Type B pancreatic cell (in vitro differentiated cells): ENCODE data around the gene OSBPL2. TPM values are rescaled to one million over a fixed set of nuclear protein-coding genes. Genes with fewer than 3 reads are reported as not detected.

Source experiments
- DNase-seq: peaks from one replicate; pipeline ENCODE4 v3.0.0; 2021; ENCODE audit warnings: mixed read lengths; ENCODE audit not compliant: unreplicated experiment; ENCODE audit errors: extremely low spot score
- H3K27ac Mint-ChIP-seq: 2 replicates; pipeline ENCODE4 v1.8.0; 2021; ENCODE audit warnings: mild to moderate bottlenecking, mixed read lengths
- H3K27me3 Mint-ChIP-seq: 2 replicates; pipeline ENCODE4 v1.8.0; 2021; ENCODE audit warnings: mixed read lengths
- H3K36me3 Mint-ChIP-seq: 2 replicates; pipeline ENCODE4 v1.8.0; 2021; ENCODE audit warnings: mixed read lengths
- H3K4me1 Mint-ChIP-seq: one replicate; pipeline ENCODE4 v1.8.0; 2021; ENCODE audit warnings: mixed read lengths; ENCODE audit not compliant: unreplicated experiment
- H3K4me3 Mint-ChIP-seq: 2 replicates; pipeline ENCODE4 v1.8.0; 2021; ENCODE audit warnings: mild to moderate bottlenecking, mixed read lengths
- H3K9me3 Mint-ChIP-seq: 2 replicates; pipeline ENCODE4 v1.8.0; 2021; ENCODE audit warnings: mixed read lengths
- CTCF ChIP-seq: fragments of 200-600 bp; sonication (generic); conservative IDR thresholded peaks from 2 replicates; pipeline ENCODE4 v1.5.0; 2021; ENCODE audit warnings: antibody characterized with exemption, mild to moderate bottlenecking
- total RNA-seq: library from RNA; stranded (reverse); gene quantifications from 2 replicates; pipeline ENCODE4 v1.2.1, GENCODE V29; 2021; ENCODE audit warnings: low replicate concordance

The OSBPL2 gene
- total RNA-seq, 1 donor from 2014 or later = 43.7 TPM

GRCh38 chr20:62240020-62240685, 1.8 kb downstream of the OSBPL2 start:
- peaks cover 18% of the 10 kb centered on the region for H3K4me1 Mint-ChIP-seq
- no peaks in the 10 kb centered on the region for H3K27me3 Mint-ChIP-seq
- no peaks in the 10 kb centered on the region for H3K36me3 Mint-ChIP-seq
- H3K4me3 Mint-ChIP-seq = peak overlapping the region; percentile 90
- no peaks in the 10 kb centered on the region for H3K9me3 Mint-ChIP-seq
- H3K27ac Mint-ChIP-seq = peak overlapping the region; percentile 89
- TF ChIP-seq CTCF = no peak
- no peak for DNase-seq

GRCh38 chr20:62241506-62241905, 3.2 kb downstream of the OSBPL2 start:
- Mint-ChIP-seq H3K4me1 (peaks cover 18% of the 10 kb centered on the region), H3K27me3 (no peaks in the 10 kb centered on the region), H3K36me3 (no peaks in the 10 kb centered on the region), H3K4me3 (peak overlapping the region; percentile 90), H3K27ac (peak overlapping the region; percentile 89), H3K9me3 (no peaks in the 10 kb centered on the region)
- DNase-seq = no peak
- TF ChIP-seq CTCF = no peak

GRCh38 chr20:62242176-62242575, 3.9 kb downstream of the OSBPL2 start:
- Mint-ChIP-seq H3K4me3 (peak overlapping the region; percentile 90), H3K4me1 (peaks cover 18% of the 10 kb centered on the region), H3K36me3 (no peaks in the 10 kb centered on the region), H3K9me3 (no peaks in the 10 kb centered on the region), H3K27ac (peak overlapping the region; percentile 89), H3K27me3 (no peaks in the 10 kb centered on the region)
- DNase-seq = no peak
- no peak for TF ChIP-seq CTCF

GRCh38 chr20:62243106-62243505, 4.8 kb downstream of the OSBPL2 start:
- no peaks in the 10 kb centered on the region for H3K9me3 Mint-ChIP-seq
- no peak for DNase-seq
- no peaks in the 10 kb centered on the region for H3K27me3 Mint-ChIP-seq
- H3K27ac Mint-ChIP-seq = peak overlapping the region; percentile 48
- no peaks in the 10 kb centered on the region for H3K36me3 Mint-ChIP-seq
- no peak for TF ChIP-seq CTCF
- no peak overlapping the region for H3K4me3 Mint-ChIP-seq
- peaks cover 13% of the 10 kb centered on the region for H3K4me1 Mint-ChIP-seq

GRCh38 chr20:62243906-62244515, 5.7 kb downstream of the OSBPL2 start:
- no peaks in the 10 kb centered on the region for H3K36me3 Mint-ChIP-seq
- H3K9me3 Mint-ChIP-seq = no peaks in the 10 kb centered on the region
- peak; percentile 67 for DNase-seq
- H3K4me3 Mint-ChIP-seq = no peak overlapping the region
- H3K27ac Mint-ChIP-seq = no peak overlapping the region
- peaks cover 13% of the 10 kb centered on the region for H3K4me1 Mint-ChIP-seq
- no peaks in the 10 kb centered on the region for H3K27me3 Mint-ChIP-seq
- TF ChIP-seq CTCF = no peak
